Nephron (organoid): ENCODE results near the gene FGF18.

Experiments used
- H3K27ac Mint-ChIP-seq, 3 experiments: 2 replicates each; pipeline ENCODE4 v1.8.0; 2020; ENCODE audit warnings: mixed read lengths in 3 of 3, mild to moderate bottlenecking in 2 of 3, moderate library complexity in 1 of 3
- H3K27me3 Mint-ChIP-seq: 2 replicates; pipeline ENCODE4 v1.8.0; 2021; ENCODE audit warnings: low read depth, mild to moderate bottlenecking, moderate library complexity, mixed read lengths
- H3K36me3 Mint-ChIP-seq: 2 replicates; pipeline ENCODE4 v1.8.0; 2020; ENCODE audit warnings: low read depth, mixed read lengths
- H3K4me1 Mint-ChIP-seq: 2 replicates; pipeline ENCODE4 v1.8.0; 2020; ENCODE audit warnings: mixed read lengths
- H3K4me3 Mint-ChIP-seq, 3 experiments: 2 replicates each; pipeline ENCODE4 v1.8.0; 2020; ENCODE audit warnings: mild to moderate bottlenecking in 3 of 3, mixed read lengths in 3 of 3, moderate library complexity in 2 of 3
- H3K9me3 Mint-ChIP-seq: 2 replicates; pipeline ENCODE4 v1.8.0; 2020; ENCODE audit warnings: mixed read lengths
- TF ChIP-seq, protein P1 (sequence below), 3 experiments: fragments of 200-600 bp; sonication (generic); IDR thresholded peaks; one replicate each; pipeline ENCODE4 v1.5.0; 2021; ENCODE audit warnings: antibody characterized with exemption in 3 of 3; ENCODE audit not compliant: unreplicated experiment in 3 of 3

The FGF18 gene

DNA sequence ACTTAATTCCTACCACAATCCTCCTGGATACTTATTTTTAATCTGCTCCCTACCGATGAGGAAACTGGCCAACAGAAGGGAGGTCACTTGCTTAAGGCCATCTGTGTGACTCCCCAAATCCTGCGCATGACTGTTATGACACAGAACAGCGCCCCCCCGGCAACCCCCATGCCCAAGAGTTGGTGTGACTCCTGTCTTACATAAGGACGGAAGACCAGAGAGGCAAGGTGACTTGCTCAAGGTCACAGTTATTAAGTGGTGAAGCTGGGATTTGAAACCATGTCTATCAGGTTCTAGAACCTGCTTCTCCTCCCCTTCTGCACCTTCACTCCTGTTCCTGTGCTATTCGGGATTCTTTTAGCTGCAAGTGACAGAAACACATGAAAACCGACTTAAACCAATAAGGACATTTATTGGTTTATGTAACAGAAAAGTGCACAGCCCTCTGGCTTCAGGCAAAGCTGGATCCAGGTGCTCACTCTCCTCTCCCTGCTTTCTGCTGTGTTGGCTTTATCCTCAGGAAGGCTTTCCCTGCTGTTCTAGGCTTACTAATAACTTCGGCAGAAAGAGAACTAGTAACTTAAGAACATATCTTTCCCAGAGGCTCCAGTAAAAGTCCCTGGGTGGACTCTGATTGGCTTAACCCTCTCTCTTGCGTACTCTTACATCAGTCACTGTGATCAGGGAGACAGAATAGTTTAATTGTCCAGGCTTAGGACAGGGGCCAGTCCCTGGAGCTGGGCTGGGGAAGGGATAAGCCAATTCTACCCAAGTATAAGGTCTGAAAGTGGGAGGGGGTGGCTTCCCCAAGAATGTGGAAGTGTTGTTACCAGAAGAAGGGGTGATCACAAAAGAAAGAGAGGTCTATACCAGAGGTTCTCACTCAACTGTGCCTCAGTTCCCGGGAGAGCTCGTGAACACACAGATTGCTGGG lies 43.7 kb downstream of the FGF18 start:
- no peaks in the 10 kb centered on the region for H3K4me1 Mint-ChIP-seq
- no peak overlapping the region for H3K4me3 Mint-ChIP-seq
- H3K27ac Mint-ChIP-seq, result no peak overlapping the region
- TF ChIP-seq, protein P1, sequence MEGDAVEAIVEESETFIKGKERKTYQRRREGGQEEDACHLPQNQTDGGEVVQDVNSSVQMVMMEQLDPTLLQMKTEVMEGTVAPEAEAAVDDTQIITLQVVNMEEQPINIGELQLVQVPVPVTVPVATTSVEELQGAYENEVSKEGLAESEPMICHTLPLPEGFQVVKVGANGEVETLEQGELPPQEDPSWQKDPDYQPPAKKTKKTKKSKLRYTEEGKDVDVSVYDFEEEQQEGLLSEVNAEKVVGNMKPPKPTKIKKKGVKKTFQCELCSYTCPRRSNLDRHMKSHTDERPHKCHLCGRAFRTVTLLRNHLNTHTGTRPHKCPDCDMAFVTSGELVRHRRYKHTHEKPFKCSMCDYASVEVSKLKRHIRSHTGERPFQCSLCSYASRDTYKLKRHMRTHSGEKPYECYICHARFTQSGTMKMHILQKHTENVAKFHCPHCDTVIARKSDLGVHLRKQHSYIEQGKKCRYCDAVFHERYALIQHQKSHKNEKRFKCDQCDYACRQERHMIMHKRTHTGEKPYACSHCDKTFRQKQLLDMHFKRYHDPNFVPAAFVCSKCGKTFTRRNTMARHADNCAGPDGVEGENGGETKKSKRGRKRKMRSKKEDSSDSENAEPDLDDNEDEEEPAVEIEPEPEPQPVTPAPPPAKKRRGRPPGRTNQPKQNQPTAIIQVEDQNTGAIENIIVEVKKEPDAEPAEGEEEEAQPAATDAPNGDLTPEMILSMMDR (IDR thresholded peaks at IDR 0.05; ENCODE audit: unreplicated experiment in 3 of 3), result no peak
- no peaks in the 10 kb centered on the region for H3K36me3 Mint-ChIP-seq
- peaks cover 26% of the 10 kb centered on the region for H3K27me3 Mint-ChIP-seq
- H3K9me3 Mint-ChIP-seq, result no peaks in the 10 kb centered on the region

DNA sequence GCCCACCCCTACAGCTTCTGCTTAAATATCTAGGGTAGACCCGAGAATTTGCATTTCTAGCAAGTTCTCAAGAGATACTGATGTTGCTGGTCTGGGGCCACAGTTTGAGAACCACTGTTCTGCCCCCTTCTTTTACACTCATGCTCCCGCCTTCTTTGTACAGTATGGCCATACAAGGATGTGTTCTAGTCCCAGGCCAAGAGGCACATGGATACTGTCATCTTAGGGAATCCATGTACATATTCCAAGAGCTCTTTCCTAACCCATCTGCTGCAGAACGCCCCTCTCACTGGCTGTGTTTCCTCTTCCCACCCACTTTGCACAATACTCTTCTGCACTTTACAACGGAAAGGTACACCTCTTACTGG lies 44.4 kb downstream of the FGF18 start:
- Mint-ChIP-seq H3K9me3 (no peaks in the 10 kb centered on the region), H3K27ac (no peak overlapping the region), H3K4me1 (no peaks in the 10 kb centered on the region), H3K36me3 (no peaks in the 10 kb centered on the region), H3K4me3 (no peak overlapping the region), H3K27me3 (peaks cover 23% of the 10 kb centered on the region)
- TF ChIP-seq, protein P1 (IDR thresholded peaks at IDR 0.05; ENCODE audit: unreplicated experiment in 3 of 3), result no peak

DNA sequence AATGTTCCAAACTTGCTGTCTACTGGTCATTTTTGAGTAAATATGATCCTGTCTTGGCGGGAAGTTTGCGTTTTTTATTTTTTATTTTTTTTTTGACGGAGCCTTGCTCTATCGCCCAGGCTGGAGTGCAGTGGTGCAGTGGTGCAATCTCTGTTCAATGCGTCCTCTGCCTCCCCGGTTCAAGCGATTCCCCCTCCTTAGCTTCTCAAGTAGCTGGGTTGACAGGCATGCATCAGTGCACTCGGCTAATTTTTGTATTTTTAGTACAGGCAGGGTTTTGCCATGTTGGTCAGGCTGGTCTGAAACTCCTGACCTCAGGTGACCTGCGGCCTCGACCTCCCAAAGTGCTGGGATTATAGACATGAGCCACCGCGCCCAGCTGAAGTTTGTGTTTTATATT lies 45.4 kb downstream of the FGF18 start:
- Mint-ChIP-seq H3K36me3 (no peaks in the 10 kb centered on the region), H3K4me1 (no peaks in the 10 kb centered on the region), H3K27ac (no peak overlapping the region), H3K9me3 (no peaks in the 10 kb centered on the region), H3K27me3 (peaks cover 18% of the 10 kb centered on the region), H3K4me3 (no peak overlapping the region)
- TF ChIP-seq, protein P1 (IDR thresholded peaks at IDR 0.05; ENCODE audit: unreplicated experiment in 3 of 3), result no peak

DNA sequence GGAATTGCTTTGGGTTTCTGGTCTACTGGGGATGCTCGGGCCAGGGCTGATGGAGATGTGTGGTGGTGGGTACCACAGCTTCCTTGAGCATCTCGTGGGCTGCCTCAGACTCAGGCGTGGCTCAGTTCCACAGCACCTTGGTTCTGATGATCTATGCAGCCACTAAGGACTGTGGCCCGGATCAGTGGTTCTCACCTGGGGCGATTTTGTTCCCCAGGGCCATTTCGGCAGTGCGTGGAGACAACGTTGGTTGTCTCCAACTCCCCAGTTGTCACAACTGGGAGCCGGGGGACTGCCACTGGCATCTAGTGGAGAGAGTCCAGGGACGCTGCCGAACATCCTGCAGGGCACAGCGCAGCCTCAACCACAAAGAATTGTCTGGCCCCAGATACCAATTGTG lies 47.7 kb downstream of the FGF18 start:
- H3K4me1 Mint-ChIP-seq, result no peaks in the 10 kb centered on the region
- TF ChIP-seq, protein P1 (IDR thresholded peaks at IDR 0.05; ENCODE audit: unreplicated experiment in 3 of 3), result no peak

DNA sequence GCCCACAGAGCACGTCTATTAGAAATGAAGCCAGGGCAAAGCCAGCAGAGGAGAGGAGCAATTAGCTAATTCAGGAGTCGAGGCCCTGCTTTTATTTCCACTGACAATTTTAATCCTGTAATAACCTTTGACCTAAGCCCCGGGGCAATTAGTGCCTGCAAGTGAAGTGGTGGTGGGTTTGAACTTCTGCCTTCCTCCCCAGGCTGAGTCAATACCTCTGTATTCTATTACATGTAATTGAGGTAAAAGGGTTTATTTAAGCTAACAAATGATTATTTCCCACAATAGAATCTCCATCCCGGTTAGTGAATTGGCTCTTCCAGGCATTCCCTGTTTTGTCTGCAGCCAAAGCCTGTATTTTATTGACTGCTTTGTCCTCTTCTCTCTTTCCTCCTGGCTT lies 49.9 kb downstream of the FGF18 start:
- TF ChIP-seq, protein P1 (IDR thresholded peaks at IDR 0.05; ENCODE audit: unreplicated experiment in 3 of 3), result no peak
- H3K27me3 Mint-ChIP-seq, result peaks cover 4% of the 10 kb centered on the region
- no peak overlapping the region for H3K4me3 Mint-ChIP-seq
- H3K27ac Mint-ChIP-seq, result no peak overlapping the region
- H3K9me3 Mint-ChIP-seq, result peaks cover 8% of the 10 kb centered on the region
- H3K4me1 Mint-ChIP-seq, result no peaks in the 10 kb centered on the region
- peaks cover 6% of the 10 kb centered on the region for H3K36me3 Mint-ChIP-seq

More for the DNA sequence above, 47.7 kb downstream of the FGF18 start:
- Mint-ChIP-seq H3K27me3 (peaks cover 8% of the 10 kb centered on the region), H3K36me3 (no peaks in the 10 kb centered on the region), H3K9me3 (peaks cover under 1% of the 10 kb centered on the region), H3K27ac (no peak overlapping the region), H3K4me3 (no peak overlapping the region)

DNA sequence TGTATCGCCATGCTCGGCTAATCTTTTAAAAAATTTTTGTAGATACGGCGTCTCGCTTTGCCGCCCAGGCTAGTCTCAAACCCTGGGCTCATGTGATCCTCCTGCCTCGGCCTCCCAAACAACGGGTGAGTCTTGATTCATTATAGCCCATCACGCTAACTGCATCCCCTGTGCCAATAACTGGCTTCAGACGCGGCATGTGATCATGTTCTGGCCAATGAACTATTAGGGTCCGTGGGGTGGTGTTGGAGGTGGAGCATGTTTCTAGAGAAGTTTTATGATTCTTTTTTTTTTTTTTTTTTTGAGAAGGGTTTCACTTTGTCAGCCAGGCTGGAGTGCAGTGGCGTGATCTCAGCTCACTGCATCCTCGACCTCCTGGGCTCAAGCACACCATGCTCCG lies 51.0 kb downstream of the FGF18 start:
- Mint-ChIP-seq H3K36me3 (peaks cover 9% of the 10 kb centered on the region), H3K4me3 (no peak overlapping the region)

More for the DNA sequence above, 51.0 kb downstream of the FGF18 start:
- H3K27ac Mint-ChIP-seq, result no peak overlapping the region
- peaks cover 4% of the 10 kb centered on the region for H3K27me3 Mint-ChIP-seq
- H3K4me1 Mint-ChIP-seq, result no peaks in the 10 kb centered on the region
- peaks cover 8% of the 10 kb centered on the region for H3K9me3 Mint-ChIP-seq
- TF ChIP-seq, protein P1 (IDR thresholded peaks at IDR 0.05; ENCODE audit: unreplicated experiment in 3 of 3), result no peak
